Measurements from ENCODE around the gene TM4SF5.
"Not testable (repeated sequence)": the region's sequence is repeated elsewhere in the genome, so short reads cannot be mapped to it uniquely, and the experiment has no call there.

Gene TM4SF5

GRCh38 chr17:4795168-4795567, 23.5 kb downstream of the TM4SF5 start:
- DNase-seq = no peak

DNA sequence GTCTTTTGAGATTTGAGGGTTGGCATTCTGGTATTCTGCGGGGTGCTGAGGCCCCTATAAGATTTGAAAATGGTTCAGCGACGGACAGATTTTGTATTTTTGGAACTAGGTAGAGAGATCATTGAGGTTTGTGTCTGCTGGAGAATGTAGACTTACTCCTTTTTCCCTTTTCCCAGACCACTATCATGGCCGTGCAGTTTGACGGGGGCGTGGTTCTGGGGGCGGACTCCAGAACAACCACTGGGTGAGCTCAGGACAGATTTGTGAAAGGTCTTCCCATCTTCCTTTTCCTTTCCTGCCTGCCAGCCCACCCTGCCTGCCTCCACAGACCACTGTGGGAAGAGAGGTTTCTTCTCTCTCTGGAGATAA, 24.9 kb downstream of the TM4SF5 start:
- no peak for DNase-seq

- no peak for DNase-seq
Observed at GRCh38 chr17:4800462-4801196, 28.9 kb downstream of the TM4SF5 start.

GRCh38 chr17:4802228-4802627, 30.5 kb downstream of the TM4SF5 start, which contains the start of gene C17orf114:
Gene C17orf114, minus strand, starts transcription at chr17:4802328.
- no peak for DNase-seq

DNA sequence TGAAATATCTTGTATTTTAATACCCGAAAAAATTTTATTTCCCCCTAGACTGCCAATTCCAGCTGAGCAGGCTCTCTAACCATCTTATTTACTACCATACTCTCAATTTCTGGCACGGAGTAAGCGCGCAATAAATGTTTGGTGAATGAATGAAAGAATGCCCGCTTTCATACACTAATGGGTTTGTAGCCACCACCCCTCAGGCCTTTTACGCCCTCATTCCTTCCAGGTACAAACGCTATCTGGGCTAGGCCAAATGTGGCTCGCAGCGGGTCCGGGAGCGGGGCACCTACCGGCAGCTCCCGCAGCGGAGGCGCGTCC, 34.7 kb downstream of the TM4SF5 start:
- DNase-seq = no peak

DNA sequence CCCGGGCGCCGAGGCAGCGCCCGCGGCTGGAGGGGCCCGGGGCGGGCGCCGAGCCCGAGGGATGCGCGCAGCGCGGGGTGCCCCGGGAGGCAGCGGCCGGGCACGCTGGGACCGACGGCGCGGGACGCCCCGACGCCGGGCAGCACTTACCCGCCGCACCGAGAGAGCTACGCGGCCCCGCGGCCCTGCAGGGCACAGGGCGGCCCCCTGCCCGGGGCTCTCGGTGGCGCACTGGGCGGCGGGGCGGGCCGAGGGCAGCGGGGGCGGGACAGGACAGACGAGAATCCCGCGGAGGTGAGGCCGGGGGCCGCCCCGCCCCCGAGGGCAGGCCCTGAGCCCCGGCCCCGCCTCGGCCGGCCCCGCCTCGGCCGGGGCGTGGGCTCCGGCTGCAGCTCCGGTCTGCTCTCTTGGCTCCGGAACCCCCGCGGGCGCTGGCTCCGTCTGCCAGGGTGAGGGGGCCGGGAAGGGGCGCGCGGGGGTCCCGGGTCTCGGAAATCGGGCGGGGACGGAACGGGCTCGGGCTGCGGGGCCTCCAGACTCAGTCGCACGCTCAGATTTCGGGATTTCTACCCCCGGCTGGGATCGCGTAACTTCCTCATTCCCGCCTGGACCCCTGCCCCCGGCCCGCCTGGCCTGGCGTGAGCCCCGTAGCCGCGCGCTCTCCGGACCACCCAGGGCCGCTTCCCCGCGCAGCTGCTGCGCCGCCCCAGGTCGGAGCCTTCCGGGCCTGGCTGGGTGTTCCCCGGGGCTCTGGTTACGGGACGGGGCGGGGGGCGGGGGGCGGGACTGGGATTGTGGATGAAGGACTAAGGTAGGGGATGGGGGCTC, 35.3 kb downstream of the TM4SF5 start, which contains the start of gene PLD2:
PLD2 (plus strand) TSS at position 376 of the 828 bp plus-strand sequence. CDS start 621 bp downstream, outside the sequence.
- DNase-seq = peak; percentile 76

DNA sequence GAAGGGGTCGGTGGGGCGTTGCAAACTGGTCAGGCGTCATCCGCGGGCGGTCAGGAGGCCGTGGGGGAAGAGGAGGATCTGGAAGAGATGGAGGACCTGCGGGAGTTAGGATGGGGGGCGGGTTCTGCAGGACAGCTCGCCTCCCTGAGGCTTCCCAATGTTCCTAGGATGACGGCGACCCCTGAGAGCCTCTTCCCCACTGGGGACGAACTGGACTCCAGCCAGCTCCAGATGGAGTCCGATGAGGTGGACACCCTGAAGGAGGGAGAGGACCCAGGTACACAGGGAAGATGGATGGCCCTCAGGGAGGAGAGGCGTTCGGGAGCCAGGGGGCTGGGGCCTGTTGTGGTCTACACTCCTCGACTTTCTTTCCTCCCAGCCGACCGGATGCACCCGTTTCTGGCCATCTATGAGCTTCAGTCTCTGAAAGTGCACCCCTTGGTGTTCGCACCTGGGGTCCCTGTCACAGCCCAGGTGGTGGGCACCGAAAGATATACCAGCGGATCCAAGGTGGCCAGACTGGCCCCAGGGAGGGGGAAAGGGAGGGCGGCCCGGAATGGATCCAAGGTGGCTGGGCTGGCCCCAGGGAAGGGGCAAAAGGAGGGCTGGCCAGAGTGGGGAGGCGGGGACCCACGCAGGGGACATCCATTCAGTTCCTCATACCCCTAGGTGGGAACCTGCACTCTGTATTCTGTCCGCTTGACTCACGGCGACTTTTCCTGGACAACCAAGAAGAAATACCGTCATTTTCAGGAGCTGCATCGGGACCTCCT, 36.1 kb downstream of the TM4SF5 start:
- no peak for DNase-seq

- peak; percentile 67 for DNase-seq
Observed at GRCh38 chr17:4808378-4808767, 36.7 kb downstream of the TM4SF5 start.

DNA sequence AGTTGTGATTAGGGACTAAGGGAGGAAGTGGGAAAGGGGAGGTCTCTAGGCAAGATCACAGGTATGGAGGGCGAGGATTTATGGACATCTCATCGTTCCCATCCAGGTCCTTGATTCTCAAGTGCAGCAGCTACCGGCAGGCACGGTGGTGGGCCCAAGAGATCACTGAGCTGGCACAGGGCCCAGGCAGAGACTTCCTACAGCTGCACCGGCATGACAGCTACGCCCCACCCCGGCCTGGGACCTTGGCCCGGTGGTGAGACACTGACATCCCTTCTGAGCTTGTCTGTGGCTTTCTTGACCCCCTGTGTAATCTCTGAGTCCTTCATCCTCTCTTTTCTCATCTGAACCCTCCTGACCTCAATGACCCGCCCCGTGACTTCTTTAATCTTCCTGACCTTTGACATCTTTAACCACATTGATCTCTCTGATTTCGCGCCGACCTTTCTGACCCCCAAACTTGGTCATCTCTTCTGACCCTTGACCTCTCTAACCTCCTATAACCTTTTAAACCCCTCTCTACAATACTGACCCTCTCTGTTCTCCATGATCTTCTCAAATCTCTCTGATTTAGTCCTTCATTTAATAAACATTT, 39.1 kb downstream of the TM4SF5 start:
- DNase-seq = no peak

GRCh38 chr17:4811471-4811870, 39.8 kb downstream of the TM4SF5 start:
- no peak for DNase-seq

- DNase-seq = no peak
Observed at GRCh38 chr17:4812690-4813089, 41.0 kb downstream of the TM4SF5 start.

- DNase-seq = no peak
Observed at GRCh38 chr17:4815043-4815675, 43.5 kb downstream of the TM4SF5 start.

- no peak for DNase-seq
Observed at GRCh38 chr17:4816826-4817225, 45.1 kb downstream of the TM4SF5 start.

DNA sequence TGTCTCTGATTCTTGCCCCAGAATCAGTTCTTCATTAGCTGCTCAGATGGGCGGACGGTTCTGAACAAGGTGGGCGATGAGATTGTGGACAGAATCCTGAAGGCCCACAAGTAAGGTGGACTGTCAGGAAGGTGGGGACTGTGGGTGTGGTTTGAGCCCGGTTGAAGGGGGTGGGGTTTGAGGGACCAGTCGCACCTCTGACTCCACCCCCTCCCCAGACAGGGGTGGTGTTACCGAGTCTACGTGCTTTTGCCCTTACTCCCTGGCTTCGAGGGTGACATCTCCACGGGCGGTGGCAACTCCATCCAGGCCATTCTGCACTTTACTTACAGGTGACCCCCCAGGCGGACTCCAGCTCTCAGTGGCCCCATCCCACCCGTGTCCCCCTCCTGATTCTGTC, 46.6 kb downstream of the TM4SF5 start:
- DNase-seq = no peak

- no peak for DNase-seq
Observed at GRCh38 chr17:4822835-4823234, 51.1 kb downstream of the TM4SF5 start.

DNA sequence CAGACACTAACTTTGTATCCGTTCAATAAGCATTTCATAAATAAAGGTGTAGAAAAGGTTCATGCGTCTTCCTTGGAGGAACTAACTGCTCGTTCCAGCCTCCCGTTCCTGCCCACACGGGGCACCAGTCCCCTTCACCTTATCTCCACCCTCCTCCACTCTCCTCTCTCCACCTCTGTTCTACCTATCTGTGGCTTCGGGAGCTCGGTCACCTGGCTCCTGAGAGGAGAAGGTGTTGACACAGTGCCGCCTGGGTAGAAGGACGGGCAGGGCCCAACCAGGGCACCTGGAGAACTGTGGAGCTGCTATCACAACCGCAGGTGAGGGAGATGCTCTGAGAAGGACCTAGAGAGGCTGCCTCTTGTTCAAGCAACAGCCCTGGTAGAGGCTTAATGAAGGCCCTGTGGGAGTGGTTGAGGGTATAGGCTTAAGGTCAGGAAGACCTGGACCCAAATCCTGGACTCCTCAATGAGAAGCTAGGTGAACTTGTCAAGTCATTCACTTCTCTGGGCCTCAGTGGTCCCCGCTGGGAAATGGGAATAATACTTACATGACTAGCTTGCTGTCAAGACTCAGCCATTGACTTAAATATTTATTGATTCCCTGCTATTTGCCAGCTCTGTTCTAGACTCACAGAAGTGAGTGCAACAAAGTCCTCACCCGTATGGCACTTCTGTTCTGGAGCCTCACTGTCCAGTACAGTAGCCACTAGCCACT, 51.8 kb downstream of the TM4SF5 start:
- no peak for DNase-seq

DNA sequence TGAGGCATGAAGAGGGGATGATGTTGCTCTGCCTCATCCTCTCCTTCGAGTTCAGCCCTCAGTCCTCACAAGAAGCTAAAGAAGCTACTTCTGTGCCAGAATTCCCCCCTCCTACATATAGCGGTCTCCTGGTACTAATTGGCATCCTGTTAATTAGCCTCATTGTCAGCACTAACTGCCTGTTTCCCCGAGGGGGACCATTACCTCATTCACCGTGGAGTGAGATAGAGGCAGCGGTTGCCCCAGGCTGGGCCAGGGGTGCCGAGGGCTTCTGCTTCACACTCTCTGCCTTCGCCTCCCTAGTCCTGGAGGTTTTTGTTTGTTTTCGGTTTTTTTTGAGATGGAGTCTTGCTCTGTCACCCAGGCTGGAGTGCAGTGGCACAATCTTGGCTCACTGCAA, 55.7 kb downstream of the TM4SF5 start:
- DNase-seq = no peak

DNA sequence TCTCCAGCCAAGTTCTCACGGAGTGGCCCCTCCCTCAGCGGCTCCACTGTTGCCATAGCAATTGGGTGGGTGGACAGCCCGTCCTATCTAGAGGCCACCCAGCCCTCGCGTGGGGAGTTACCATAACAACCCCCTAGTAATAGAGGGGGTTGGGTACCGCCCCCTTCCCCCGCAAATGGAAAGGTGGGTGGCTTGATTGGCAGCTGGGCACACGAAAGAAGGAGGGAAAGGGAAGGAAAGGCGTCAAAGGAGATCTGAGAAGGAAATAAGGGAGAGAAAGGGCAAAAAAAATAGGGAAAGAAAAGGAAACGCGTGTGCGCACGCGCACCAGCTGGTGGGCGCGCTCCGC, 61.1 kb downstream of the TM4SF5 start:
- DNase-seq = not testable (repeated sequence)

All from NCI-H1694 (cell line).